ENCODE data around the gene BANF1.

DNA sequence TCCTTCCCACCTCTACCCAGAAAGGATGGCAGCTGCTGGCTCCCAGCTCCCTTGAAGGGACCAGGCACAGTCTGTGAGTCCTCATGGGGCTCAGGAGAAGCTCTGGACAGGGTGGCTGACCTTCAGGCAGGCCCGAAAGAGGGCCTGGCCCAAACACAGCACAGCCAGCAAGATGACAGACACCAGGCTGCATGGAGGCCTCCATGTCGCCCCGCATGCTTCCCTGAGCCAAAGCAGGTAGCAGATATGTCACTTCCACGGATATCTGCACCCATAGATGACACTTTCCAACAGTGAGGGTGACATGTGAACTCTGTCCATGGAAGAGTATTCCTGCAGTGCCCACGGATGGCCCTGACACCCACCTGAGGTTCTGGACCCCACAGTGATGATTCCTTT, 18.7 kb upstream of the BANF1 start:
- TF ChIP-seq, protein P1, sequence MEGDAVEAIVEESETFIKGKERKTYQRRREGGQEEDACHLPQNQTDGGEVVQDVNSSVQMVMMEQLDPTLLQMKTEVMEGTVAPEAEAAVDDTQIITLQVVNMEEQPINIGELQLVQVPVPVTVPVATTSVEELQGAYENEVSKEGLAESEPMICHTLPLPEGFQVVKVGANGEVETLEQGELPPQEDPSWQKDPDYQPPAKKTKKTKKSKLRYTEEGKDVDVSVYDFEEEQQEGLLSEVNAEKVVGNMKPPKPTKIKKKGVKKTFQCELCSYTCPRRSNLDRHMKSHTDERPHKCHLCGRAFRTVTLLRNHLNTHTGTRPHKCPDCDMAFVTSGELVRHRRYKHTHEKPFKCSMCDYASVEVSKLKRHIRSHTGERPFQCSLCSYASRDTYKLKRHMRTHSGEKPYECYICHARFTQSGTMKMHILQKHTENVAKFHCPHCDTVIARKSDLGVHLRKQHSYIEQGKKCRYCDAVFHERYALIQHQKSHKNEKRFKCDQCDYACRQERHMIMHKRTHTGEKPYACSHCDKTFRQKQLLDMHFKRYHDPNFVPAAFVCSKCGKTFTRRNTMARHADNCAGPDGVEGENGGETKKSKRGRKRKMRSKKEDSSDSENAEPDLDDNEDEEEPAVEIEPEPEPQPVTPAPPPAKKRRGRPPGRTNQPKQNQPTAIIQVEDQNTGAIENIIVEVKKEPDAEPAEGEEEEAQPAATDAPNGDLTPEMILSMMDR (IDR thresholded peaks at IDR 0.05; ENCODE audit: insufficient read depth, low read depth, low read length): no peak
- no peak for TF ChIP-seq EZH2 (IDR thresholded peaks at IDR 0.05; ENCODE audit: insufficient read depth, low read length)

Measured in astrocyte (in vitro differentiated cells and primary cell).